ENCODE data around the gene ITGA1.

DNA sequence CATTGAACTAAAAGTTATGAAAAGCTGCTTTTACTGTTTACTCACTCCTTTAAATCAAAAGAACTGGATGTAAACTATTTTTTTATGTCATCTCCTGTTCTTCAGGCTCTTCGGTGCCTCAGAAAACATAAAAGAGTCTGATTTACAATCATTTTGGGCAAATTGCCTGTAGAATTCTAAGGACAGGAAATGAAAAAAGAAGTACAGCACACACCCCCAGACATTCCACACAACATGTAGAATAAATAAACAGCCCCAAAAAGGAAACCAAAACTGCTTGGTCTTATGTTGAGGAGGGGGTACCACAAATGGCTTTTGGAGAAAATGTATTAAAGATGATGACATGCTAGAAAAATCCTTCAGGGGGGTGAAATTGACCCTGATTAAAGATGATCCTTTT lies 57.2 kb downstream of the ITGA1 start:
- TF ChIP-seq CTCF (IDR thresholded peaks at IDR 0.05) (no peak), EP300 (IDR thresholded peaks at IDR 0.05) (no peak), POLR2AphosphoS5 (IDR thresholded peaks at IDR 0.05) (no peak)
